ENCODE data around the gene TMEM201. TPM values are rescaled to one million over a fixed set of nuclear protein-coding genes. Genes with fewer than 3 reads are reported as not detected.

TMEM201 gene
- total and polyA plus RNA-seq, 2 of the 8 experiments (the other 6 are each of a cell fraction or from before 2014, with no cell fraction given), result 8.2 to 27.1 TPM

DNA sequence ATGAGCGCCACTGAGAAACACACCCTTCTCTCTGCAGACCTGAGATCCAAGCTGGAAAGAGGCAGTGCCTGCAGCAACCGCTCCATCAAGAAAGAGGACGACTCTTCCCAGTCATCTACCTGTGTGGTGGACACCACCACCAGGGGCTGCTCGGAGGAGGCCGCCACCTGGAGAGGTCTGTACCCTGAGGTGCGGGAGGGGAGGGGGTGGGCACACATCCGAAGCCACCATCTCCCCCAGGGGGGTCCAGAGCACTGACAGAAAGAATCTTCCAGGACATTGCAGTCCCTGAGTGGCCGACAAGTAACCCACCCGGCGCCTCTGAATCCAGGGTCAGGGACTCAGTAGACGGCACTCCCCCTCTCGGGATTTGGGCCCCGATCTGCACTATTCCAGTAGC, 23.0 kb downstream of the TMEM201 start:
- H4K20me1 ChIP-seq (replicated peaks in 1 of 2; ENCODE audit: control insufficient read depth in 1 of 2, insufficient read depth in 2 of 2, low read length in 2 of 2), result peaks cover 0 to 7% of the 10 kb centered on the region in 2 experiments
- no peak overlapping the region for H4K5ac ChIP-seq (ENCODE audit: insufficient read length, low read depth, low read length)
- no peak overlapping the region for H3K23ac ChIP-seq (ENCODE audit: insufficient read length)
- H3K79me2 ChIP-seq (ENCODE audit: control insufficient read depth in 1 of 2, insufficient read depth in 2 of 2, low read length in 2 of 2), result no peaks in the 10 kb centered on the region
- ChIA-PET POLR2A (ENCODE audit: partially characterized antibody) (interaction anchor here (2.2 kb wide), 1 partner anchor 9 kb away, joined by 7 read pairs; no protein-coding TSS in a partner anchor), CTCF (ENCODE audit: partially characterized antibody) (interaction anchor here (1.4 to 6.7 kb wide), 4 partner anchors 9 to 109 kb away, joined by 3 to 77 read pairs (median 9); no protein-coding TSS in a partner anchor)
- no peak overlapping the region for H3K56ac ChIP-seq (replicated peaks; ENCODE audit: insufficient read length, low read depth, low read length)
- no peak overlapping the region for H2BK20ac ChIP-seq (ENCODE audit: low read length)
- no peak overlapping the region for H3K4ac ChIP-seq (replicated peaks; ENCODE audit: insufficient read length, low read depth, low read length)
- H3K9me3 ChIP-seq (ENCODE audit: insufficient read depth in 2 of 2, low read depth in 1 of 2, low read length in 1 of 2), result no peaks in the 10 kb centered on the region
- no peak overlapping the region for H2BK15ac ChIP-seq (ENCODE audit: low read length)
- no peak overlapping the region for H2AK5ac ChIP-seq (ENCODE audit: low read depth, low read length)
- no peak overlapping the region for H2BK5ac ChIP-seq (ENCODE audit: low read depth, low read length)
- H3K4me1 ChIP-seq (replicated peaks in 1 of 4; ENCODE audit: control insufficient read depth in 3 of 4, insufficient read depth in 4 of 4, low read length in 3 of 4), result no peaks in the 10 kb centered on the region
- H4K8ac ChIP-seq (ENCODE audit: extremely low read depth, insufficient read depth, low read length), result no peak overlapping the region
- H3K79me1 ChIP-seq (ENCODE audit: low read depth, low read length), result no peaks in the 10 kb centered on the region; the same call in 1 of the 2 replicates
- no peak overlapping the region for H4K91ac ChIP-seq (replicated peaks; ENCODE audit: insufficient read length, low read length)
- FAIRE-seq, result no peak
- 88% methylated on average over 12 of the region's 13 CpGs; no CpG with 5 or more reads in 1 of the 2 experiments for WGBS, 2 experiments (ENCODE audit: extremely low coverage in 1 of 2, insufficient coverage in 1 of 2, insufficient read length in 1 of 2, insufficient replicate concordance in 2 of 2, low coverage in 1 of 2, low lambda C conversion rate in 2 of 2, missing lambda C conversion rate in 1 of 2)
- peaks cover 8 to 28% (median 17%) of the 10 kb centered on the region in 4 experiments; a peak in 5 of 8 replicates for H3K36me3 ChIP-seq (ENCODE audit: control insufficient read depth in 2 of 4, insufficient read depth in 4 of 4, low read length in 3 of 4)
- H3K27ac ChIP-seq (ENCODE audit: low read depth, low read length), result no peak overlapping the region
- H2BK12ac ChIP-seq (ENCODE audit: low read depth, low read length), result no peak overlapping the region
- no peak overlapping the region for H3K4me2 ChIP-seq (ENCODE audit: insufficient read depth in 1 of 2, low read depth in 2 of 2, low read length in 2 of 2)
- H2AFZ ChIP-seq (ENCODE audit: low read length), result no peak overlapping the region
- no peak overlapping the region for H3K9ac ChIP-seq (replicated peaks in 1 of 4; ENCODE audit: extremely low read depth in 1 of 4, low read depth in 3 of 4, low read length in 3 of 4)
- H3K27me3 ChIP-seq (replicated peaks in 1 of 4; ENCODE audit: control insufficient read depth in 3 of 4, extremely low read depth in 1 of 4, insufficient read depth in 3 of 4, low read length in 3 of 4), result no peaks in the 10 kb centered on the region
- no peaks in the 10 kb centered on the region for H3K23me2 ChIP-seq (ENCODE audit: low read depth, low read length)
- no peak overlapping the region for H3K4me3 ChIP-seq (ENCODE audit: extremely low read depth in 1 of 4, insufficient read depth in 2 of 4, low read depth in 3 of 4, low read length in 4 of 4)
- no peak overlapping the region for H3K14ac ChIP-seq (ENCODE audit: insufficient read length)
- H3K18ac ChIP-seq (ENCODE audit: extremely low read depth, low read length), result no peak overlapping the region
- no peak for DNase-seq (ENCODE audit: low read depth in 1 of 2, low spot score in 2 of 2)
- H2BK120ac ChIP-seq (replicated peaks; ENCODE audit: low read depth, low read length), result no peak overlapping the region
- TF ChIP-seq KDM5A (IDR thresholded peaks at IDR 0.05; ENCODE audit: low read length), result no peak
- TF ChIP-seq ZNF274 (IDR thresholded peaks at IDR 0.05; ENCODE audit: borderline replicate concordance, extremely low read depth, low read length), result no peak
- TF ChIP-seq RBBP5 (IDR thresholded peaks at IDR 0.05; ENCODE audit: borderline replicate concordance, low read depth, low read length), result no peak
- no peak for TF ChIP-seq SP1 (IDR thresholded peaks at IDR 0.05; ENCODE audit: low read depth, low read length)
- no peak for TF ChIP-seq SRF (IDR thresholded peaks at IDR 0.05; ENCODE audit: low read depth, low read length)
- TF ChIP-seq, protein P1, sequence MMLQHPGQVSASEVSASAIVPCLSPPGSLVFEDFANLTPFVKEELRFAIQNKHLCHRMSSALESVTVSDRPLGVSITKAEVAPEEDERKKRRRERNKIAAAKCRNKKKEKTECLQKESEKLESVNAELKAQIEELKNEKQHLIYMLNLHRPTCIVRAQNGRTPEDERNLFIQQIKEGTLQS (IDR thresholded peaks at IDR 0.05; ENCODE audit: insufficient read depth, low read depth, low read length), result no peak
- no peak for TF ChIP-seq KDM1A (IDR thresholded peaks at IDR 0.05; ENCODE audit: borderline replicate concordance, low read length)
- TF ChIP-seq KDM4A (IDR thresholded peaks at IDR 0.05; ENCODE audit: low read depth, low read length, severe bottlenecking), result no peak
